ENCODE measurements around the gene CRELD2. TPM values are rescaled to one million over a fixed set of nuclear protein-coding genes. Genes with fewer than 3 reads are reported as not detected.

The CRELD2 gene
- total and polyA plus RNA-seq, 2 of the 13 experiments (the other 11 are each of a cell fraction or from before 2014, with no cell fraction given): 17.2 to 44.7 TPM

- TF ChIP-seq MED8 (CRISPR knock-in tag; IDR thresholded peaks at IDR 0.05; ENCODE audit: insufficient replicate concordance): no peak
- no peak for TF ChIP-seq NAIF1 (CRISPR knock-in tag; IDR thresholded peaks at IDR 0.05; ENCODE audit: borderline replicate concordance)
- no peak for TF ChIP-seq ZKSCAN5 (CRISPR knock-in tag; IDR thresholded peaks at IDR 0.05)
- TF ChIP-seq MBNL3 (CRISPR knock-in tag; conservative IDR thresholded peaks at IDR 0.05): no peak
- no peak for TF ChIP-seq ZNF335 (CRISPR knock-in tag; IDR thresholded peaks at IDR 0.05)
- no peak for TF ChIP-seq ZBTB7B (CRISPR knock-in tag; IDR thresholded peaks at IDR 0.05)
- no peak for TF ChIP-seq YEATS2 (CRISPR knock-in tag; IDR thresholded peaks at IDR 0.05; ENCODE audit: borderline replicate concordance)
- TF ChIP-seq ZNF354B (CRISPR knock-in tag; IDR thresholded peaks at IDR 0.05): no peak
- TF ChIP-seq ZZZ3 (CRISPR knock-in tag; IDR thresholded peaks at IDR 0.05; ENCODE audit: borderline replicate concordance): no peak
- TF ChIP-seq ZMAT5 (CRISPR knock-in tag; IDR thresholded peaks at IDR 0.05; ENCODE audit: borderline replicate concordance, low read depth): no peak
- TF ChIP-seq KDM4B (CRISPR knock-in tag; IDR thresholded peaks at IDR 0.05): no peak
- TF ChIP-seq KDM6A (CRISPR knock-in tag; IDR thresholded peaks at IDR 0.05; ENCODE audit: low read depth): no peak
- no peak for TF ChIP-seq ZNF343 (CRISPR knock-in tag; IDR thresholded peaks at IDR 0.05)
- no peak for TF ChIP-seq MAFF (IDR thresholded peaks at IDR 0.05; ENCODE audit: low read depth, low read length)
- no peak for TF ChIP-seq ZNF101 (CRISPR knock-in tag; IDR thresholded peaks at IDR 0.05; ENCODE audit: borderline replicate concordance, low read depth)
- no peak for TF ChIP-seq ETV5 (CRISPR knock-in tag; IDR thresholded peaks at IDR 0.05; ENCODE audit: borderline replicate concordance)
- TF ChIP-seq MXD4 (CRISPR knock-in tag; IDR thresholded peaks at IDR 0.05): no peak
- TF ChIP-seq MLLT10 (CRISPR knock-in tag; IDR thresholded peaks at IDR 0.05): no peak
- no peak for TF ChIP-seq ZNF83 (CRISPR knock-in tag; IDR thresholded peaks at IDR 0.05; ENCODE audit: borderline replicate concordance)
- TF ChIP-seq ZNF616 (CRISPR knock-in tag; IDR thresholded peaks at IDR 0.05; ENCODE audit: low read depth): no peak
- TF ChIP-seq ZNF337 (CRISPR knock-in tag; IDR thresholded peaks at IDR 0.05; ENCODE audit: borderline replicate concordance, low read depth): no peak
- TF ChIP-seq ZSCAN5A (CRISPR knock-in tag; IDR thresholded peaks at IDR 0.05; ENCODE audit: borderline replicate concordance): no peak
- TF ChIP-seq SAFB2 (CRISPR knock-in tag; IDR thresholded peaks at IDR 0.05; ENCODE audit: borderline replicate concordance, low read depth): no peak
- no peak for TF ChIP-seq CEBPB (IDR thresholded peaks at IDR 0.05; ENCODE audit: borderline replicate concordance, low read depth, low read length)
- TF ChIP-seq NRL (CRISPR knock-in tag; IDR thresholded peaks at IDR 0.05; ENCODE audit: borderline replicate concordance): peak; percentile 79
- TF ChIP-seq KDM1A (CRISPR knock-in tag; IDR thresholded peaks at IDR 0.05): no peak
- no peak for TF ChIP-seq MATR3 (CRISPR knock-in tag; IDR thresholded peaks at IDR 0.05)
- TF ChIP-seq GABPB1 (CRISPR knock-in tag; IDR thresholded peaks at IDR 0.05): peak; percentile 45; the same call in 1 of the 2 replicates
- no peak for TF ChIP-seq ZNF431 (CRISPR knock-in tag; IDR thresholded peaks at IDR 0.05; ENCODE audit: borderline replicate concordance, low read depth)
- TF ChIP-seq ZNF121 (CRISPR knock-in tag; IDR thresholded peaks at IDR 0.05): no peak
- TF ChIP-seq ZNF138 (CRISPR knock-in tag; IDR thresholded peaks at IDR 0.05; ENCODE audit: low read depth): no peak
- no peak for TF ChIP-seq PHB2 (IDR thresholded peaks at IDR 0.05; ENCODE audit: partially characterized antibody)
These were observed 762 bp downstream of the CRELD2 start (continued) for GRCh38 chr22:49918911-49919881.

Data from HepG2 (cell line).